GM19455 (cell line): Measurements from ENCODE around the gene TCHHL1.
A peak's percentile ranks its signal among the peaks of the same experiment; 100 is the strongest.
"Not testable (repeated sequence)": the region's sequence is repeated elsewhere in the genome, so short reads cannot be mapped to it uniquely, and the experiment has no call there.

Source experiments
- ATAC-seq: cut with Tn5 transposase; IDR thresholded peaks from one replicate; pipeline ENCODE4 v1.9.1; 2021; ENCODE audit not compliant: unreplicated experiment

Gene TCHHL1

GRCh38 chr1:152096931-152097330 lies 8.1 kb upstream of the TCHHL1 start:
- ATAC-seq = no peak

- ATAC-seq = no peak
Measured at GRCh38 chr1:152086760-152087159, 2.1 kb downstream of the TCHHL1 start.

- no peak for ATAC-seq
Measured at GRCh38 chr1:152084853-152085252, 4.0 kb downstream of the TCHHL1 start.

DNA sequence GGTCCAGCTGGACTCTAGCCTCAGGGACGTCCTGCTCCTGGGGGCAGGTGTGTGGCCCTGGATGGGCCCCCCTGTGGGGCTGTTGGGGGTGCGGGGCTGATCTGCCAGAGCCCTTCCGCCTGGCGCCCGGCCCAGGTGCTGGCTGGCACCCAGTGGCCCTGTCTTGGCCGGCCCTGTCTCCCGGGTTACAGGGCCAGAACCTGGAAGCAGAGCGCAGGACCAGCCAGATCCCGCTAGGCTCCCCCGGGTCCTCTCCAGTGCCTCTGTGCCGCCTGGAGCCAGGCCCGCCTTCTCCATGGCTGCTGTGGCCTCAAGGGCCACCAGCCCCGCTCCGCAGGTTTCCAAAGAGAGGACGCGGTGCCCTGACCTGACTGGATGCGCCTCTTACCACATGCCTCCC lies 7.8 kb downstream of the TCHHL1 start:
- ATAC-seq = not testable (repeated sequence)

DNA sequence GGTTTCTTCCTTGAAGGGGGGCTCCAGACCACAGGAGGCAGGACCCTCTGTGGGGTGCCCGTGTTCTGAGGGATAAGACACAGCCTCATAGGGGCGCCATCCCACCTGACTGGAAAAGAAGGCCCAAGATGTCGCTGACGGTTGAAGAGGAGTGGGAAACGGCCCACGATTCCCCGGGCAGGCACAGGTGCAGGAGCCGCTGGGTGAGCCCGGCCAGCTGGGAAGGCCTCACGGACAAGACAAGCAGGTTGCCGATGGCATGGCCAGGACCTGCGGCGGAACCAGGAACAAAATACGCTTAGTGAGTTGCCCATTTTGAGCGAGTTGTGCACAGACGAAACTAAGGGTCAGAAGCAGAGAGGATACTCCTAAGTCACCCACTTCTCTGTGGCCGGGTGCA lies 8.4 kb downstream of the TCHHL1 start:
- not testable (repeated sequence) for ATAC-seq

DNA sequence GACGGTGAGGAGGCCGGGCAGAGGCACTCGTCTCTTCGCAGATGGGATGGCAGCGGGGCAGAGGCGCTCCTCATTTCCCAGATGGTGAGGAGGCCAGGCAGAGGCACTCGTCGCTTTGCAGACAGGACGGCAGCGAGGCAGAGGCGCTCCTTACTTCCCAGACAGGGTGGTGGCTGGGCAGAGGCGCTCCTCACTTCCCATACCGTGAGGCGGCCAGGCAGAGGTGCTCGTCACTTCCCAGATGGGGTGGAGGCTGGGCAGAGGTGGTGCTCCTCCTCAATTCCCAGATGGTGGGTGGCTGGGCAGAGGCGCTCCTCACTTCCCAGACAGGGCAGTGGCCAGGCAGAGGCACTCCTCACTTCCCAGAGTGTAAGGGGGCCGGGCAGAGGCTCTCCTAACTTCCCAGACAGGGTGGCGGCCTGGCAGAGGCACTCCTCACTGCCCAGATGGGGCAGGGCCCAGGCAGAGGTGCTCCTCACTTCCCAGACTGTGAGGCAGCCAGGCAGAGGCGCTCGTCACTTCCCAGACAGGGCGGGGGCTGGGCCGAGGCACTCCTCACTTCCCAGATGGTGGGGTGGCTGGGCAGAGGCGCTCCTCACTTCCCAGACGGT lies 9.9 kb downstream of the TCHHL1 start:
- no peak for ATAC-seq

DNA sequence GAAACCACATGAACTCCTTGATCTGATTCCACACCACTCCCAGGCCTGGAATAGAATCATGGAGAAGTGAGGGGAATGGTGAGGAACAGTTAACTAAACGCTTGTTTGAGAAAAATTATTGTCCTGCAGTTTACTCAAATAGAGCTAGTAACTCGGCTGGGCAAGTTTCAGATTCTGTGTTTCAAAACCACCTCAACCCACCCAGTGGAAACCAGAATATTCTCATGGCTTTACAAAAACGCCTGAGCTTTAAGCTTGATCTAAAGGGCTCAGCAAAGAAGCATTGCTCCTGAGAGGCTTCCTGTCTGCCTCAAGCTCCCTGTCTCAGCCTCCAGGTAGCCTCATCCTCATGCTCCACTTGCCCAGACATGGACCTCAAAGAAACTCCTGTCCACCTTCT lies 16.6 kb downstream of the TCHHL1 start:
- no peak for ATAC-seq

GRCh38 chr1:152071123-152071522 lies 17.7 kb downstream of the TCHHL1 start:
- no peak for ATAC-seq

- no peak for ATAC-seq
Measured at GRCh38 chr1:152067929-152068328, 20.9 kb downstream of the TCHHL1 start.

DNA sequence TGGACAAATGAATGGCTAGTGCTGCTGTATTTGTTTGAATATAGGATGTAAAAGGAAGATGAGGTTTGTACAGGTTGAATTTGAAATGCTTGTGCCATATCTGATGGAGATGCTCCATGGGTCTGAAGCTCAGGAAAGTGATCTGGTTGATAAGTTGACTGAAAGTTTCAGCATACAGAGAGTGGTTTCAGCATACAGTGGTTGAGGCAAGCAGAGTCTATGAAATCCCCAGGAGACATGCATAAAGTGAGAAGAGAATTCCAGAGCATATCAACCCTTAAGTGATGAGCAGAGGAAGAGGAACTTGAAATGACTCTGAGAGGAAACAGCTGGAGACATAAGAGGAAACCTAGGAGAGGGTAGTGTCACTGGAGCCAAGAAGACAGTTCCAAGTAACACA lies 21.7 kb downstream of the TCHHL1 start:
- ATAC-seq = no peak

DNA sequence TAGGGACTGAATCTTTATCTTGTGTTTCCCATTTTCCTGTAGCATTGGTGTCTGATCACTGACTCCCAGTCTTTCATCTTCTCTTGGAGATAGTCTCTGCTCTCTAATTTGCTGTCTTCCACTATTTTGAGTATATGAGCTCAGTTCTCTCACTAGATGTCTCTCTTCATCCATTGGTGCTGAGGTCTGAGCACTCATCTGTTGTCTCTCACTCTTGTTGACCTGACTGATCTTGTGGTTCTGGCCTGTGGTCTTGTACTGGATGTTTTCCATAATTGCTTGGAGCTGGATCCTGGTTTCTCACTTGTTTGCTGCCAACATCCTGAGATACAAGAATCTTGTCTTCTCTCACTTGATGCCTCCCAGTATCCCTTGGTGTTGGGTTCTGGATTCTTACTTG lies 26.9 kb downstream of the TCHHL1 start:
- no peak for ATAC-seq

DNA sequence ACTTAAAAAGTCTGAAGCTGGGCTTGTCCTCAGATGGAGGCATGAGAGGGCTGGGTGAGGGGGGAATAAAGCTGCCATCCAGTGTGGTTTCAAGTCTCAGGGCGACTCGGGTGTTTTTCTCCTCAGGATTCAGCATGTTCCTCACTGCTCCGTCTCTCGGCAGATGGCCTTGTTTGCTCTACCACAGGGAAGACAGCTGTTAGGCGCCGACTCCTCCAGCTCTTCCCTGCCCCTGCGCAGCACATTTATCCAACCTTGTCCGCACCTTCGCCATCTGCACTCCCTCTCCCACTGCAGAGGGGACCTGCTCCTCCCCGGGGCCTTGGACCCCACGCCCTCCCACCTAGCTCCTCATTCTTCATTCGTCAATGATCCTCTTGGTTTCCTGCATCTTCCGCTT lies 35.5 kb downstream of the TCHHL1 start:
- ATAC-seq = no peak

DNA sequence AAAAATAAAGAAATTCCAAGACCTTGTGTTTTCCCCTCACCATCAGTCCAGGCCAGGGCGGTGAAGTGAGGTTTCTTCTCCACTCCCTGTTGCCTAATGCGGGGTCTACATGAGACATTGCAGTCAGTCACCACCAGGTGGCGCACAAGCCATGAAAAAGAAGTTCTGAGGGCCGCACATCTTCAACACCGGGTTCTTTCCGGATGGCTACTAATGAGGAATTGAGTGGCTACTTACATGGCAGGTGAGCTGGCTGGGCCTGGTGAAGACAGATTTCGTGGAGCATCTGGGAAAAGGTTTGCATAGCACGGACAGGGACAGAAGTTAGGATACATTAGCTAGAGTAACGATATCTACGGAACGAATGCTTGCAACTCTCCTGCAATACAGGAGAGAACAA lies 36.3 kb downstream of the TCHHL1 start:
- no peak for ATAC-seq

DNA sequence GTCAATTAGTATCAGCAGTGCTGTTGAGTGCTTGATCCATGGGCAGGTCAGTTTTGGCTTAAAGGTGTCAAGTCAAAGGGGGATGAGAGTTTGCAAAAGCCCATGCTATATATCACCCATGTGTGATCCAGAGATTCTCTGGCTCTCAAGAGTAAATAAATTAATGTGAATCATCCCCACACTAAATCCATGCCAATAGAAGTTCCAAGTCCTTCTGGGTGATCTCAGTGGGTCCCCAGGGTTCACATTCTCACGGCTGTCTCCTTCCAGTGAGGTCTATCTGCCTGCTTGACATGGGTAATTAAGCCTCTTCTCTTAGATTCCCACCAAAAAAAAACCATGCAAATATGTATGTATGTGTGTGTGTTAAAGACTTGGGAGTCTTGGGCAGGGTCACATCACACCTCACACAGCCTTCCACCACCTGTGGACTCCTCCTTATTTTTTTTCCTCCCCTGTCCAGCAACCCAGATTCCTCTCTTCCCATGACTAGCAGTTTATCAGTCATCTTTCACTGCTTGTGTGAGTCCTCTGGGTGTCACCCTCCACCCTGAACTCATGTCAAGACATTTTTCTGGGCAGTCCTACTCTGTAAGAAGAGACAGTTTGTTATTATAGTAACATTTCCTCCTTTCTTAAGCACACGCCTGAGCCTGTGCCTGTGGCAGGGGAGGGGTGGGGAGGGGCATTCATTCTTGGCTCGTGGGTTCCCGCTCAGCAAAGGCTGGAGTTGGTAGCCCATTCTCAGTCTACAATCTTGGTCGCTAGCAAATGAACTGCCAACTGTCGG lies 37.8 kb downstream of the TCHHL1 start:
- no peak for ATAC-seq

DNA sequence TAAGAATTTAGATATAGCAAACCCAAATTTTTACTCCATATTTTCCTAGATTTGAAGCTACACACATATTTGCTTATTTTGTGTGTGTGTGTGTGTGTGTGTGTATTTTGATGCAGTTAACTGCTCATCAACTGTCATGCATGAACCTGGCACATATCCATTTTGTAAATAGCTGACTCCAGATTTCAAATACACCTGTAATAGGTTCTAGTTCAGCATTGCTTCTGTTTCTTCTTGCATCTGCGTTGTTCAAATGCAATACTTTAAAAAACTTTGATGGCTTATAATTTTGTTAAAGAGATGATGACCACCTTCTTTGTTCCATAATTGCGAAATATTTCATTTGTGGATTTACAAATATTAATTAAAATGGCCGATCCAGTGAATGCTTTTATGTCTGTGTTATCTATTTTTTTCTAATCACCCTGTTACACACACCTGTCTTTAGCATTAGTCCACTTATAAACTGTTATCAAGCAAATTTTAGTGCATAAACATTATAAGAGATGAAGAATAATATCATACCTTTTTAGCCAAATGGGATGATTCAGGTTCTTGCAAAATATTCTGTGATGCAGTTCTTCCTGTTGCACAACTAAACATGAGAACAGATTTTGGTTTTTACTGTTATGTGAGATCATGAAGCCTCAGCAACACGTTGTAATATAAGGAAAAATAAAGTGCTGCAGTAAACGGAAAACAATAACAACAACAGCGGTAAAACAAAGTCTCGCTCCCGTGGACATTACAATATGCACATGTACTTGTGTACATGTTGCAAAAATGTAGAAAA lies 39.4 kb downstream of the TCHHL1 start:
- no peak for ATAC-seq

GRCh38 chr1:152048416-152049009 lies 40.4 kb downstream of the TCHHL1 start:
- ATAC-seq = peak; percentile 11

GRCh38 chr1:152047730-152048415 lies 41.0 kb downstream of the TCHHL1 start:
- ATAC-seq = peak; percentile 96

GRCh38 chr1:152047413-152047729 lies 41.5 kb downstream of the TCHHL1 start:
- no peak for ATAC-seq

GRCh38 chr1:152044386-152044785 lies 44.5 kb downstream of the TCHHL1 start:
- no peak for ATAC-seq

GRCh38 chr1:152043870-152044269 lies 45.0 kb downstream of the TCHHL1 start:
- no peak for ATAC-seq

DNA sequence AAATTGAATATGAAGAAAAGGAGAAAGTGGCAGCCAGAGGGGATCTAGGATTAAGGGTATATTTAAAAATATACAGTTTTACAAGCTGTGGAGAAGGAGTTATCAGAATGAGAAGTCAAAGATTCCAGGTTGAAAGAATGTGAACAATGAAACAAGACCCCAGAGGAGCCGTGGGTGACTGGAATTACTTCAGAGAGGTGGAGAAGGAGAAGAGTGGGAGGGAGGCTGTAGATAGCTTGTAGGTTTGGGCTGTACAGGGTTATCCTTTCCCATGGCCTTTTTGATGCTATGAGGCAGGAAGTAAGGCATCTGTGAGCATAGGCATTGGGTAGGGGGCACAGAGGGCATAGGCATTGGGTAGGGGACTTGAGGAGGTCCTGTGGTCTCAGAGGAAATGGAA lies 46.8 kb downstream of the TCHHL1 start:
- ATAC-seq = no peak
